T-helper 2 cell treated with Interferon-gamma antibody and Interleukin-4, amounts not matched to agents 100 ng/mL and 5 ng/mL, for 36 hours (primary cell): ENCODE measurements around the gene CCDC70. TPM values are rescaled to one million over a fixed set of nuclear protein-coding genes. Genes with fewer than 3 reads are reported as not detected.

Experiments
- intact Hi-C: fragments of 100-400 bp; cut with micrococcal nuclease; formaldehyde crosslinking; loops from one replicate; pipeline ENCODE4 v1.15.1; 2023
- total RNA-seq: library from RNA; stranded (reverse); gene quantifications from 2 replicates; pipeline ENCODE4 v1.2.3, GENCODE V29; 2022

The CCDC70 gene
- total RNA-seq, 1 donor from 2014 or later, result not detected

GRCh38 chr13:51856027-51856736 lies 5.6 kb upstream of the CCDC70 start:
- intact Hi-C loops, result no loop called here

- intact Hi-C loops, result no loop called here
Measured at GRCh38 chr13:51856998-51857397, 4.8 kb upstream of the CCDC70 start.

GRCh38 chr13:51858433-51859247 lies 3.1 kb upstream of the CCDC70 start:
- intact Hi-C loops, result no loop called here

DNA sequence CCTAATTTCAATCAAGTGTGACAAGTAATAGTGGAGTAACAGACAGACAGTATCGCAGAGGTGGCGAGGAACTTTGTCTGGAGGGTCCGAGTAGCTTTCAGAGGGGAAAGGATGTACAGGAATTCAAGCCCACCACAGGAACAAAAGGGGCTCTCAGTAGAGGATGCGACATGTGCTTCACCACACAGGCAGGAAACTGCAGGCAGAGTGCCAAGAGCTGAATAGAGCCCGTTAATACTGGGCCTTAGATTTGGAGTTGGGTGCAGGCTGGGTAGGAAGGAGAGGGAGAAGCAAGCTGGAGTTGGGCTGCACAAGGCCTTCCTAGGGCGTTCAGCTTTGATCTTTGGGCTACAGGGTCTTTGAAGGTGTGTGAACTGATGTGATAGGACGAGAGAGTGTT lies 1.2 kb downstream of the CCDC70 start:
- intact Hi-C loops, result no loop called here

GRCh38 chr13:51865838-51866237 lies 4.1 kb downstream of the CCDC70 start:
- intact Hi-C loops, result no loop called here

- intact Hi-C loops, result no loop called here
Measured at GRCh38 chr13:51867062-51867461, 5.3 kb downstream of the CCDC70 start.

GRCh38 chr13:51869916-51870315 lies 8.1 kb downstream of the CCDC70 start:
- intact Hi-C loops, result no loop called here

DNA sequence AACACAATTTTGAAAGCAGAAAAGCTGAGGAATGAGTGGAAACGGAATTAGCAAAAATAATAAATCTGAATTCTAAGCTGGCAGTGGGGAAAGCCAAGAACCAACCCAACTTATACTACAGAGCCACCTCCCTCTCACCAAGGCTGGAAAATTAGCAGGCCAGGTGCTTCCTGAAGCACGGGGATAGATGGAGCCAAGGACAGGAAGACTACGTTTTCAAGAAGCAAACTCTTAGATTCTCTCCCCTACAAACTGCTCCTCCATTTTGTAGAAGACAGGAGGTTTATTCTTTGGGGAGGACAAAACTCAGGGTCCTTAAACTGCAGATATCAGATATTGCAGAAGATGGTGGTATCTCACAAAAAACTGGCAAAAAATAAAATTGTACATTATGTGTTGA lies 8.8 kb downstream of the CCDC70 start:
- intact Hi-C loops, result no loop called here

DNA sequence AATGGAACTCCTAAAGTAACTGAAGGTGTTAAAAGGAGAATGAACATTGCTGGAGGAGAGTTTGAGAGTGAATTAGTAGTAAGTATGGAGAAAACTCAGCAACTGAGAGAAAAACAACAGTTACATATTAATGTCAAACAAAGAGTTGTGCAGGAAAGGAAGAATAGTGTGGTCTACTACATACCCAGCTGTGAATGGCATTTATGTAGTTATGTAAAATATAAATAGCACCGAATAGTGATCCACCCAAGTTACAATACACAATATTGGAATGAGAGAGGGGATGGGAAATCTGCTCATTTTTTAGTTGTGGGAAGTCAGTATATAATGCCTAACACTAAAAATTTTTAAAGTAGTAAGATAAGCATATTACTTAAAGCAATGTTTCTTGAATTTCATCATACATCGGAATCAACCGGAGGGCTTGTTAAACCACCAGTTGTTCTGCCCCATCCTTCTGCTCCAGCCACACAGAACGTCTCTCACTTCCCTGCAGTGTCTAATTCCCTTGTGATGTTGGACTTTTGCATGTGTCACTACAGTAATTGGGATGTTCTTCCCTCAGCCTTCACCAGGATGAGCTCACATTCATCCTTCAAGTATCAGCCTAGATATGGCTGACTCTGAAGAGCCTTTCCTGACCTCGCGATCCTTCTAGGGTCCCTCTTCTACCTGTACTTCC lies 11.5 kb downstream of the CCDC70 start:
- intact Hi-C loops, result no loop called here

DNA sequence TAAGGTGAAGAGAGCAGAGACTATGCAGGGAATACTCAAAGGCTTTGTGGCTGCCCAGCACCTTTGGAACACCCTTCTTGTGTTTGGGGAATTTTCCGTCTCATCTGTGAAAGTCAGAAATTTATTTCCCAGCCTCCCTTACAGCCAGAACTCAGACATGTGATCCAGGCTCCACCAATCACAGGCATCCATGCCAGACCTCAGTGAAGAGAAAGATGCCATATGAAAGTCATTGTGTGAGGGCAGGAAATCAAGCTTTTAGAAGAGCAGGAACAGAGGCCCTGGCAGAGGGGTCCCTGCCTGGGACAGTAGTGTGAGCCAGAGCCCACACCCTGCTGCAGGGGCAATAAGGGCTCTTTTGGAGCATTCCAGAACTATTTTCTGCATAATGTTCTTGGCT lies 12.1 kb downstream of the CCDC70 start:
- intact Hi-C loops, result no loop called here

- intact Hi-C loops, result no loop called here
Measured at GRCh38 chr13:51874651-51875050, 12.9 kb downstream of the CCDC70 start.

- intact Hi-C loops, result no loop called here
Measured at GRCh38 chr13:51879133-51879532, 17.4 kb downstream of the CCDC70 start.

DNA sequence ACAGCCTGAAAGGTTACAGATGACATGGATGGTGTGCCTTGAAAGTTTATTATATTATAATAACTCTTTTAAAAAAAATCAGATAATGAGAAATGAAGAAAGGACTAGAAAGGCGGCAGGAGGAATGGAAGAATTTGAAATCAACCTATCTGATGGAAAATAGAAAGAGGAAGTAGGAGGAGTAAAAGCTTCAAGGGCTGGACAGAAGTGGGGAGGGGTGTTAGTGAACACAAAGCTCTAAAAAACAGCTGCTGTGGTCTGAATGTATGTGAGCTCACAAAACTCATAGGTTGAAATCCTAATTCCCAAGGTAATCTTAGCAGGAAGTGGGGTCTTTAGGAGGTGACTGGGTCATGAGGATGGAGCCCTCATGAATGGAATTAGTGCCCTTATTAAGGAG lies 19.5 kb downstream of the CCDC70 start:
- intact Hi-C loops, result no loop called here

DNA sequence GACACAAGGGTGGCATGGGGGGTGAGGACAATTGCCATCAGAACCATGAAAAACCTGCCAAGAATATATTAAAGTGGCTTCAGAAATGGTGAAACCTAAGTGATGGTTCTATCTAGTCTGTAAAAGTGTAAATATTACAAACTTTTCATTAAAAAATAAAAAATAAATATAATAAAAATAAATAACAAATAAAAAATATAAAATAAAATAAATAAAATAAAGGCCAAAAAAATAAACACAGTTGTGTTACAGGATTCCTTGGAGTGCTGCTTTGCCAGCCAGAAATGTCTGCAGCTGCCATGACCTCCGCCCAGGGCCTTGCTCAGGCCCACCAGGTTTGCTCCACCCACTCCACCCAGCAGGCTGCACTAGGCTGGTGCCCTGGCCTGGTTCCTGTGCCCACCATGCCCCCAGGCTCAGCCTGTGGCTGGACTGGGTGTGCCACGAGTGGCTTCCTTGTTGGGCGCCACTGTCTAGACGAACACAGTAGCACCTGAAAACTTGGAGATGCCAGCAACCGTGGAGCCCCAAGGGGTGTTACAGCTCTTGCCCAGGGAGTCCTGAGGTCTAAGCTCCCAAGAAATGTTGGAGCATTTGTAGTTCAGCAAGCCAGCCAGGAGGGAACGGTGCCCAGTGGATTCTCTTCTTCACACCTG lies 20.9 kb downstream of the CCDC70 start:
- intact Hi-C loops, result no loop called here

DNA sequence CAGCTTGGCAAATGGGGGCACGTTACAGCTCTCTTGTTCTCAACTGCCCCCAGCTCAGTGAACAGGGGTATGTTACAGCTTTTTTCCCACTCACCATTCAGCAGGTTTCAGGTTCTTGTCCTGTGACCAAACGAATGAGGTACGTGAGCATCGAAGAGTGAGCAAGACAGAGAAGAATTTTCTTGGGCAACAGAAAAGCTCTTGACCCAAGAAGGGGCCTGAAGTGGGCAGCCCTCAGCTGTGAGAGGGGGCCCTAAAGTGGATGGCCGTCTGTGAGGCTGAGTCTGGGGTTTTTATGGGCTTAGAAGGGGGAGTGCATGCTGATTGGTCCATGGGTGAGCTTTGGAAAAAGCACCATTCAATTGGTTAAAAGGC lies 21.4 kb downstream of the CCDC70 start:
- intact Hi-C loops, result no loop called here

- intact Hi-C loops, result no loop called here
Measured at GRCh38 chr13:51885651-51886050, 23.9 kb downstream of the CCDC70 start.

DNA sequence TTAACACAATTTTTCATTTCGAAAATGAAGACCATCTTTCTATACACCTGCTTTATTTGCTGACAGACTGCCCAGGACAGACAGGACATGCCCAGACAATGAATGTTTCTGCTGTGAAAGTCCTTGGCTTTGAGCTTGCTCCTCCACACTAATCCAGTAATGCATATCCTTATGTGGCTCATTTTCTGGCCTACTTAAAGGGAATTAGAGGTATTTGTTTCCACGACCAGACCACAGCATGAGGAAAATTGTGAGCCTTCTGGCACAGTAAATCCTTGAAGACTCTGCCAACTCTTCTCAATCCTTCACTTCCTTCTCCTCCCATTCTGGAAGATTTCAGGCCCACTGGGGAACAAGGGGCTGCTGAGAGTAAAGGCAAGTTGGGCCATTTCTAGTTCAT lies 25.7 kb downstream of the CCDC70 start:
- intact Hi-C loops, result no loop called here

GRCh38 chr13:51892657-51893056 lies 30.9 kb downstream of the CCDC70 start:
- intact Hi-C loops, result no loop called here

DNA sequence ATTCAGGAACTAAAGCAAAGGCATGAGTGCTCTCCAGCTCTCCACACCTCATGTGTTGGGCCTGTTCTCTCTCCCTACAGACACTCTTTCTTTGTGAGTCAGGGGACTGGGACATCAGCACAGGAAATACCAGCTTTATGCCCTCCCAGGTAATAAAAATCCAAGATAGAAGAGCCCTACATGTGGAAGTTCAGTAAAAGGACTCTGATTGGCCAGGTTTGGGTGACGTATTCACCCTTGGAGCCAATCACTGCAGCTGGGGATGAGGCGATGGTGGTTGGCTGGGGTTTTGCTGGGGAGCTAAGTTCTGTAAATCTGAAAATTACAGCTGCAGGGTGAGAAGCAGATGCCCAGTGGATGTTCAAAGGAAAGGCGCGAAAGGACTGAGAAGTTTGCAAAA lies 32.5 kb downstream of the CCDC70 start:
- intact Hi-C loops, result no loop called here

DNA sequence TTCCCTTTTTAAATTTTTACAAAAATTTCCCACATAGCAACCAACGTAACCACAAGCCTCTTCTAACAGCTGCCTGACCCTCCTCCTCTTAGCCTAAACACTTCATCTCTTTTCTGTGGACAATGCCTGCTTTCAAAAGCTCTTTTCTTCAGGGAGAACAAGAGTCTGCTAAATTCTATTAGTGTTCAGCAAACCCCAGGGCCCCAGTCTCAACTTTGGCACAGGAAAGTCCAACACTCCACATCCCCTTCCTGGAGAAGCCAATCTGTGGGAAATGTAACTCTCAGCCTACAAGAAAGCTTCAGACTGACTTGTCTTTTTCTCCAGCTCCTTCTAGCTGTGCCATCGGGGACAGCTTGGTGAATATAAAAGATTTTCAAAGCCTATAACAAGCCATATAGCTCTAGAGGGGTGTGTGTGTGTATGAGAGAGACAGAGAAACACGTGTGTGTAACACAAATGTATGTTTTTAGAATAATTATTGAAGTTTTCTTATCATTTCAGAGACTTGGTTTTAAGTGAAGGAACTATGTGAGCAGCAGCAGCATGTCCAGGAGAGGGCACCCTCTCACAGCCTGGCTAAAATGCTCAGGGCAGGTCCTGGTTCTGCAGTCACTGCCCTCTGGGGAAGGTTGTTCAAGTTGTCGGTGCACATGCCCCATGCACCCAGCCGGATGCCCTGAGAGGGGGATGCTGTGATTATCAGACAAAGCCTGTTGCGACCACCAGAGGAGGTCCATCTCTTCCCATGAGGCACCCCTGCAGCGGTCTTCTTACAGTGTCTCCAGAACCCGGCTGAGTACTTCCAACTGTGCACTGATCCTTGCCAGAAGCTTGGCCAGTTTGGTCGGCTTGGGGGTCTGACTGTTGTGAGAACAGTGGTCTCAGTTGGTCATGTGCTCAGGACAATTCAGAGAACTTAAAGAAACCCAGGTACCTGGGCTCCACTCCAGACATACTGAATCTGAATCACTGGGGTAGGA lies 34.4 kb downstream of the CCDC70 start:
- intact Hi-C loops, result loop anchor here (1.0 to 2.0 kb wide), 2 partner anchors 117 to 231 kb away; partner anchors contain the start of gene ALG11

DNA sequence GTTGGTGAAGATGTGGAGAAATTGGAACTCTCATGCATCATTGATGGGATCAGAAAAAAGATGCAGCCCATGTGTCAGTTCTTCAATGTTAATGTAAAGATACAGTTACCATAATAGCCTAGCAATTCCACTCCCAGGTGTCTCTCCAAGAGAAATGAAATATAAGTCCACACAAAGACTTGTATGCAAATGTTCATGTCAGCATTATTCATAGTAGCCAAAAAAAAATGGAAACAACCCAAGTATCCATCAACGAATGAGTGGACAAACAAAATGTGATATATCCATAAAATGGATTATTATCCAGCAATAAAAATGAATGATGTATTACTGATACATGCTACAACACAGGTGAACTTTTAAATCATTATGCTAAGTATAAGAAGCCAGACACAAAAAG lies 38.7 kb downstream of the CCDC70 start:
- intact Hi-C loops, result no loop called here
